ENCODE data around the gene SLC25A5.

DNA sequence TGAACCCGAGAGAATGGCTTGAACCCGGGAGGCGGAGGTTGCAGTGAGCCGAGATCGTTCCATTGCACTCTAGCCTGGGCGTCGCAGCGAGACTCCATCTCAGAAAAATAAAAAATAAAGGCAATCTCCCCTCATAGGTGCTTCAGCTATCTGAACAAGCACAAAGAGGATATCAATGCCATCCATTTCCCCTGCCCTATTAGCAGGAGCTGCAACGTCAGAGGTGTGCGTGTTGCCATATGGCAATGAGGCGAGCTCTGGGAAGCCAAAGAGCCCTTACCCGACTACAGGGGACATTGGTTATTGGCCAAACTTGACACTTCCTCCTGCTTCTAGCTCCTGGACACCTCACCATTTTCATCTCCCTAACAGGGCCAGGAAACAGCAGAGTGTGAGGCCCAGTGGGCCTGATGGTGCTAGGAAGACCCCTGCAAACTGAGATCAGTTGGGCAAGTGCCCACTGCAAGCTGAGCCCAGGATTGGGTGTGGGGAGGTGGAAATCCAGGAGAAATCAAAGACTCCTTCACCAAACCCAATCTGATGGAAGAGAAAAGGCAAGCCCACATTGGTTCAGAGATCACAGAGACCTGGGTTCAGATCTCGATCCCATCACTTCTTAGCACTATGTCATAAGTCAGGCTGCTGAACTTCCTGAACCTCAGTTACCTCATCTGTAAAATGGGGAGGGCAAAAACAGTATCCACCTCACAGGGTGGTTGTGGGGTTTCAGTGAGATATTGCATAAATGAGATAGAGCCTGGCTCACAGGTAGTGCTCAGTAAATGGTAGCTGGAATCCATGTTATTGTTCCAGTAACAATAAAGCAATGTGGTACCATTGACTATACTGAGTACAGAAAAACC is 21.2 kb downstream of the SLC25A5 start:
- TF ChIP-seq, protein P1, sequence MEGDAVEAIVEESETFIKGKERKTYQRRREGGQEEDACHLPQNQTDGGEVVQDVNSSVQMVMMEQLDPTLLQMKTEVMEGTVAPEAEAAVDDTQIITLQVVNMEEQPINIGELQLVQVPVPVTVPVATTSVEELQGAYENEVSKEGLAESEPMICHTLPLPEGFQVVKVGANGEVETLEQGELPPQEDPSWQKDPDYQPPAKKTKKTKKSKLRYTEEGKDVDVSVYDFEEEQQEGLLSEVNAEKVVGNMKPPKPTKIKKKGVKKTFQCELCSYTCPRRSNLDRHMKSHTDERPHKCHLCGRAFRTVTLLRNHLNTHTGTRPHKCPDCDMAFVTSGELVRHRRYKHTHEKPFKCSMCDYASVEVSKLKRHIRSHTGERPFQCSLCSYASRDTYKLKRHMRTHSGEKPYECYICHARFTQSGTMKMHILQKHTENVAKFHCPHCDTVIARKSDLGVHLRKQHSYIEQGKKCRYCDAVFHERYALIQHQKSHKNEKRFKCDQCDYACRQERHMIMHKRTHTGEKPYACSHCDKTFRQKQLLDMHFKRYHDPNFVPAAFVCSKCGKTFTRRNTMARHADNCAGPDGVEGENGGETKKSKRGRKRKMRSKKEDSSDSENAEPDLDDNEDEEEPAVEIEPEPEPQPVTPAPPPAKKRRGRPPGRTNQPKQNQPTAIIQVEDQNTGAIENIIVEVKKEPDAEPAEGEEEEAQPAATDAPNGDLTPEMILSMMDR (IDR thresholded peaks at IDR 0.05): no peak
- TF ChIP-seq POLR2A (IDR thresholded peaks at IDR 0.05): no peak
